MCF 10A (cell line): ENCODE measurements around the gene STPG3. TPM values are rescaled to one million over a fixed set of nuclear protein-coding genes. Genes with fewer than 3 reads are reported as not detected.

ENCODE experiments used
- BruUV-seq: library from RNA; stranded (reverse); fragments of 400-500 nt; replicated peaks from 2 replicates; lab custom pipeline; 2021; lab: Mats Ljungman, UMichigan
- CTCF ChIA-PET: fragments of 300-600 bp; sonication (Branson Sonifier 250); formaldehyde crosslinking; extraction: SDS; loops from one replicate; lab custom pipeline; 2021; ENCODE audit warnings: antibody characterized with exemption, inconsistent platforms; lab: Yijun Ruan, JAX
- POLR2A ChIA-PET: fragments of 300-600, 350-650 bp; sonication (Branson Sonifier 250); formaldehyde crosslinking; extraction: SDS; loops from one replicate; lab custom pipeline; 2020; ENCODE audit warnings: antibody characterized with exemption, inconsistent platforms; lab: Yijun Ruan, JAX
- DNase-seq: peaks from one replicate; pipeline ENCODE4 v3.0.0-alpha.2; 2018; ENCODE audit not compliant: unreplicated experiment
- H3K27ac Mint-ChIP-seq: one replicate; pipeline ENCODE4 v1.8.0; 2022; ENCODE audit warnings: mild to moderate bottlenecking, low read depth, mixed read lengths; ENCODE audit not compliant: unreplicated experiment
- H3K27me3 Mint-ChIP-seq: one replicate; pipeline ENCODE4 v1.8.0; 2022; ENCODE audit warnings: mixed read lengths; ENCODE audit not compliant: insufficient read depth, unreplicated experiment
- H3K36me3 Mint-ChIP-seq: one replicate; pipeline ENCODE4 v1.8.0; 2022; ENCODE audit warnings: mild to moderate bottlenecking, moderate library complexity, mixed read lengths; ENCODE audit not compliant: insufficient read depth, unreplicated experiment
- H3K4me1 Mint-ChIP-seq: one replicate; pipeline ENCODE4 v1.8.0; 2022; ENCODE audit warnings: mixed read lengths; ENCODE audit not compliant: insufficient read depth, unreplicated experiment
- H3K4me3 Mint-ChIP-seq: one replicate; pipeline ENCODE4 v1.8.0; 2022; ENCODE audit warnings: mild to moderate bottlenecking, moderate library complexity, mixed read lengths; ENCODE audit not compliant: unreplicated experiment
- H3K9me3 Mint-ChIP-seq: one replicate; pipeline ENCODE4 v1.8.0; 2022; ENCODE audit warnings: mixed read lengths; ENCODE audit not compliant: unreplicated experiment
- CTCF ChIP-seq: fragments of 200-600 bp; IDR thresholded peaks from one replicate; pipeline ENCODE4 v1.8.0; 2022; ENCODE audit warnings: antibody characterized with exemption, mild to moderate bottlenecking; ENCODE audit not compliant: unreplicated experiment
- intact Hi-C: fragments of 100-400 bp; cut with micrococcal nuclease; formaldehyde crosslinking; loops from 2 replicates; pipeline ENCODE4 v1.14.1; 2022
- total RNA-seq: library from RNA; stranded (reverse); gene quantifications from 2 replicates; pipeline ENCODE4 v1.2.3, GENCODE V29; 2022

Gene STPG3
- total RNA-seq, 1 experiment from 2014 or later = not detected

DNA sequence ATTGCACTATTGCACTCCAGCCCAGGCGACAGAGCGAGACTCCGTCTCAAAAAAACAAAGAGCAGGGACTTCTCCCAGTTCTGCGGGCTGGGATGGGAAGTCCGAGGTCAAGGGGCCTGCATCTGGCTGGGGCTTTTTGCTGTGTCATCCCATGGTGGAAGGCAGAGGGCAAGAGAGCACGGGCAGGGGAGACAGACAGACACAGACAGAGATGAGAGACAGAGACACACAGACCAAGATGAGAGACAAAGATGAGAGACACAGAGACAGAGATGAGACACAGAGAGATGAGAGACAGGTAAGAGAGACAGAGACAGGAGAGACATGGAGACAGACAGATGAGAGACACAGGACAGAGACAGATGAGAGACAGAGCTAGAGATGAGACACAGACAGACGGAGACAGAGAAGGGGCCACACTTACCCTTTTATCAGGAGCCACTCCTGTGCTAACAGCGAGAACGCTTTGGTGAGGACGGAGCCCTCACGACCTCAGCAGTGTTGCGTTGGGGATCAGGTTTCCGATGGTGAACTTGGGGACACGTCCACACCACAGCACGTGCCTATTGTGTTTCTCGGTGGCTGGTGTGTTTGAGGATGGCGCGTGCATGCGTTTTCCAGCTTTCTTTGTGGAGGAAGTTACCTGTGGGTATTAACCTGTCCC, 17.6 kb downstream of the STPG3 start:
- intact Hi-C loops = no loop called here
- H3K36me3 Mint-ChIP-seq = peaks cover 44% of the 10 kb centered on the region
- BruUV-seq = no TSS peak
- H3K27ac Mint-ChIP-seq = no peak overlapping the region
- TF ChIP-seq CTCF = no peak
- H3K4me1 Mint-ChIP-seq = peaks cover 10% of the 10 kb centered on the region
- DNase-seq = no peak
- POLR2A ChIA-PET = interaction anchor here (0.6 to 1.4 kb wide), 3 partner anchors 14 to 44 kb away, joined by 3 to 5 read pairs (median 4); partner anchors contain the start of gene CYSRT1
- H3K9me3 Mint-ChIP-seq = no peaks in the 10 kb centered on the region
- CTCF ChIA-PET = interaction anchor here (0.6 to 0.8 kb wide), 4 partner anchors 11 to 541 kb away, joined by 3 to 4 read pairs (median 3); no protein-coding TSS in a partner anchor
- H3K4me3 Mint-ChIP-seq = no peak overlapping the region
- H3K27me3 Mint-ChIP-seq = no peaks in the 10 kb centered on the region

- Mint-ChIP-seq H3K4me1 (peaks cover 14% of the 10 kb centered on the region), H3K9me3 (no peaks in the 10 kb centered on the region), H3K27me3 (no peaks in the 10 kb centered on the region), H3K27ac (no peak overlapping the region), H3K4me3 (no peak overlapping the region), H3K36me3 (peaks cover 42% of the 10 kb centered on the region)
- no TSS peak for BruUV-seq
- ChIA-PET CTCF (no interaction called here), POLR2A (interaction anchor here (1.4 kb wide), 1 partner anchor 27 kb away, joined by 4 read pairs; no protein-coding TSS in a partner anchor)
- peak; percentile 61 for DNase-seq
- no peak for TF ChIP-seq CTCF
- intact Hi-C loops = no loop called here
Measured at GRCh38 chr9:137269231-137269772, 18.2 kb downstream of the STPG3 start.

- no peak overlapping the region for H3K4me3 Mint-ChIP-seq
- BruUV-seq = no TSS peak
- no peaks in the 10 kb centered on the region for H3K9me3 Mint-ChIP-seq
- no peak for DNase-seq
- CTCF ChIA-PET = no interaction called here
- peaks cover 20% of the 10 kb centered on the region for H3K4me1 Mint-ChIP-seq
- no peak overlapping the region for H3K27ac Mint-ChIP-seq
- POLR2A ChIA-PET = interaction anchor here (0.6 kb wide), 2 partner anchors 8 to 813 kb away, joined by 3 read pairs; no protein-coding TSS in a partner anchor
- peaks cover 29% of the 10 kb centered on the region for H3K36me3 Mint-ChIP-seq
- H3K27me3 Mint-ChIP-seq = no peaks in the 10 kb centered on the region
- intact Hi-C loops = no loop called here
- no peak for TF ChIP-seq CTCF
Measured at GRCh38 chr9:137270929-137271695, 20.0 kb downstream of the STPG3 start.

GRCh38 chr9:137271696-137272076, 20.6 kb downstream of the STPG3 start:
- no peak for DNase-seq

More at GRCh38 chr9:137271696-137272076, 20.6 kb downstream of the STPG3 start:
- ChIA-PET POLR2A (interaction anchor here (0.6 kb wide), 2 partner anchors 9 to 813 kb away, joined by 3 read pairs; no protein-coding TSS in a partner anchor), CTCF (no interaction called here)
- TF ChIP-seq CTCF = no peak
- H3K4me1 Mint-ChIP-seq = peaks cover 21% of the 10 kb centered on the region
- peaks cover 29% of the 10 kb centered on the region for H3K36me3 Mint-ChIP-seq
- BruUV-seq = no TSS peak
- H3K27me3 Mint-ChIP-seq = no peaks in the 10 kb centered on the region
- H3K27ac Mint-ChIP-seq = no peak overlapping the region
- intact Hi-C loops = no loop called here
- H3K9me3 Mint-ChIP-seq = no peaks in the 10 kb centered on the region
- no peak overlapping the region for H3K4me3 Mint-ChIP-seq
